WTC11 (cell line): ENCODE results near the gene NUAK2. TPM values are rescaled to one million over a fixed set of nuclear protein-coding genes. Genes with fewer than 3 reads are reported as not detected.

ENCODE experiments used
- CBFB ChIP-seq: sonication (generic); formaldehyde crosslinking; IDR thresholded peaks from 2 replicates; pipeline ENCODE4 v1.8.1; 2022; ENCODE audit warnings: mild to moderate bottlenecking, low read depth, missing genetic modification reagents
- ELF4 ChIP-seq: sonication (generic); formaldehyde crosslinking; IDR thresholded peaks from 2 replicates; pipeline ENCODE4 v1.8.1; 2022; ENCODE audit warnings: low read depth, mild to moderate bottlenecking, moderate library complexity, missing genetic modification reagents
- ETV6 ChIP-seq: sonication (generic); formaldehyde crosslinking; IDR thresholded peaks from 2 replicates; pipeline ENCODE4 v1.8.1; 2022; ENCODE audit warnings: mild to moderate bottlenecking, missing genetic modification reagents
- GRHL2 ChIP-seq: fragments of 250-450 bp; sonication (Bioruptor Pico); IDR thresholded peaks from 2 replicates; pipeline ENCODE4 v1.8.0; 2022; ENCODE audit warnings: mild to moderate bottlenecking, moderate library complexity; ENCODE audit not compliant: insufficient replicate concordance, severe bottlenecking
- GTF2I ChIP-seq: fragments of 250-450 bp; sonication (Bioruptor Pico); conservative IDR thresholded peaks from 2 replicates; pipeline ENCODE4 v1.4.0; 2021; ENCODE audit warnings: mild to moderate bottlenecking
- JAZF1 ChIP-seq: fragments of 250-450 bp; sonication (Bioruptor Pico); IDR thresholded peaks from 2 replicates; pipeline ENCODE4 v1.9.0; 2021; ENCODE audit warnings: moderate library complexity, mild to moderate bottlenecking, inconsistent platforms
- SMAD3 ChIP-seq: sonication (generic); formaldehyde crosslinking; IDR thresholded peaks from 2 replicates; pipeline ENCODE4 v1.8.0; 2022; ENCODE audit warnings: missing genetic modification reagents, mild to moderate bottlenecking, borderline replicate concordance
- TEAD1 ChIP-seq: sonication (generic); formaldehyde crosslinking; IDR thresholded peaks from 2 replicates; pipeline ENCODE4 v1.8.0; 2022; ENCODE audit warnings: mild to moderate bottlenecking, missing genetic modification reagents
- TEAD4 ChIP-seq: sonication (generic); formaldehyde crosslinking; IDR thresholded peaks from 2 replicates; pipeline ENCODE4 v1.8.0; 2022; ENCODE audit warnings: mild to moderate bottlenecking, missing genetic modification reagents
- ZNF232 ChIP-seq: sonication (generic); formaldehyde crosslinking; IDR thresholded peaks from 2 replicates; pipeline ENCODE4 v1.8.0; 2022; ENCODE audit warnings: mild to moderate bottlenecking, missing genetic modification reagents
- ZNF317 ChIP-seq: sonication (generic); formaldehyde crosslinking; IDR thresholded peaks from 2 replicates; pipeline ENCODE4 v1.8.1; 2023; ENCODE audit warnings: low read depth, mild to moderate bottlenecking, moderate library complexity, missing genetic modification reagents, borderline replicate concordance
- ZNF423 ChIP-seq: fragments of 250-450 bp; sonication (Bioruptor Pico); IDR thresholded peaks from 2 replicates; pipeline ENCODE4 v2.1.2; 2022; ENCODE audit warnings: mild to moderate bottlenecking, moderate library complexity
- total RNA-seq: library from RNA; stranded (reverse); gene quantifications from 3 replicates; pipeline ENCODE4 v1.2.3, GENCODE V29; 2021
- TF ChIP-seq, protein P1 (sequence below): sonication (generic); formaldehyde crosslinking; IDR thresholded peaks from 2 replicates; pipeline ENCODE4 v1.8.0; 2022; ENCODE audit warnings: mild to moderate bottlenecking, missing genetic modification reagents
- TF ChIP-seq, protein P2 (sequence below): fragments of 250-450 bp; sonication (Bioruptor Pico); IDR thresholded peaks from 2 replicates; pipeline ENCODE4 v2.1.2; 2022; ENCODE audit warnings: mild to moderate bottlenecking, moderate library complexity
- TF ChIP-seq, protein P3 (sequence below): sonication (generic); formaldehyde crosslinking; IDR thresholded peaks from 2 replicates; pipeline ENCODE4 v1.8.0; 2022; ENCODE audit warnings: mild to moderate bottlenecking, missing genetic modification reagents
- TF ChIP-seq, protein P4 (sequence below): sonication (generic); formaldehyde crosslinking; IDR thresholded peaks from 2 replicates; pipeline ENCODE4 v1.8.0; 2023; ENCODE audit warnings: mild to moderate bottlenecking, missing genetic modification reagents
- TF ChIP-seq, protein P5 (sequence below): sonication (generic); formaldehyde crosslinking; IDR thresholded peaks from 2 replicates; pipeline ENCODE4 v1.8.1; 2023; ENCODE audit warnings: mild to moderate bottlenecking, missing genetic modification reagents, moderate library complexity
- TF ChIP-seq, protein P6 (sequence below): sonication (generic); formaldehyde crosslinking; IDR thresholded peaks from 2 replicates; pipeline ENCODE4 v1.8.0; 2023; ENCODE audit warnings: missing genetic modification reagents, mild to moderate bottlenecking, borderline replicate concordance

NUAK2 gene
- total RNA-seq, 1 experiment from 2014 or later: 8.7 TPM

DNA sequence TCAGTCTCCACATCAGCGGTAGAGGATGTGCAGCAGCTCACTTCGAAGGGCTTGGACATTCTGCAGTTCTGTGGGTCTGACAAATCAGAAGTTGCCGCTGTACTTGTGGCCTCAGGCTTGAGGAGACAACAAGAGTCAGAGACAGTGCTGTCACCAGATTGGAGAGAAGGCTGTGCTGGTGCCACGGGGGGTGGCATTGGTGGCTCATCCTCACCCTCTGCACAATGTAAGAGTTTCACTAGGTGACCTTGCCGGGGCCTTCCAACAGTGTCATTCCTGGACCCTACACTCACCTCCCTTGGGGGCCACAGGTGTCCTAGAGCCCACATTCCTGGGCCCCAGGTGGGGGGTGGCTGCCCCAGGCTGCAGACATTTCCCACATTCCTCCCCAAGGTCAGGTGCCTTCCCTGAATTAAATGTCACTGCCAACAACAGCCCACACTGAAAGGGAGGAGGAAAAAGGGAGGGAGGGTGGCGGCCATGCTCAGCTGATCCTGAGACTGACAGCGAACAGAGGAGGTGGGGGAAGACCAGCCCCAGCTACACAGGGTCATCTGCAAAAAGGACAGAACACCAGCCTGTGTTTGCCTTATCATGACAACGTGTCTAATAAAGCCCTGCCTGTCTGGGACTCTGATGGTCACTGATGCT, 47.4 kb downstream of the NUAK2 start (continued):
- TF ChIP-seq, protein P1, sequence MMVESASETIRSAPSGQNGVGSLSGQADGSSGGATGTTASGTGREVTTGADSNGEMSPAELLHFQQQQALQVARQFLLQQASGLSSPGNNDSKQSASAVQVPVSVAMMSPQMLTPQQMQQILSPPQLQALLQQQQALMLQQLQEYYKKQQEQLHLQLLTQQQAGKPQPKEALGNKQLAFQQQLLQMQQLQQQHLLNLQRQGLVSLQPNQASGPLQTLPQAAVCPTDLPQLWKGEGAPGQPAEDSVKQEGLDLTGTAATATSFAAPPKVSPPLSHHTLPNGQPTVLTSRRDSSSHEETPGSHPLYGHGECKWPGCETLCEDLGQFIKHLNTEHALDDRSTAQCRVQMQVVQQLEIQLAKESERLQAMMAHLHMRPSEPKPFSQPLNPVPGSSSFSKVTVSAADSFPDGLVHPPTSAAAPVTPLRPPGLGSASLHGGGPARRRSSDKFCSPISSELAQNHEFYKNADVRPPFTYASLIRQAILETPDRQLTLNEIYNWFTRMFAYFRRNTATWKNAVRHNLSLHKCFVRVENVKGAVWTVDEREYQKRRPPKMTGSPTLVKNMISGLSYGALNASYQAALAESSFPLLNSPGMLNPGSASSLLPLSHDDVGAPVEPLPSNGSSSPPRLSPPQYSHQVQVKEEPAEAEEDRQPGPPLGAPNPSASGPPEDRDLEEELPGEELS: no peak
- TF ChIP-seq, protein P2, sequence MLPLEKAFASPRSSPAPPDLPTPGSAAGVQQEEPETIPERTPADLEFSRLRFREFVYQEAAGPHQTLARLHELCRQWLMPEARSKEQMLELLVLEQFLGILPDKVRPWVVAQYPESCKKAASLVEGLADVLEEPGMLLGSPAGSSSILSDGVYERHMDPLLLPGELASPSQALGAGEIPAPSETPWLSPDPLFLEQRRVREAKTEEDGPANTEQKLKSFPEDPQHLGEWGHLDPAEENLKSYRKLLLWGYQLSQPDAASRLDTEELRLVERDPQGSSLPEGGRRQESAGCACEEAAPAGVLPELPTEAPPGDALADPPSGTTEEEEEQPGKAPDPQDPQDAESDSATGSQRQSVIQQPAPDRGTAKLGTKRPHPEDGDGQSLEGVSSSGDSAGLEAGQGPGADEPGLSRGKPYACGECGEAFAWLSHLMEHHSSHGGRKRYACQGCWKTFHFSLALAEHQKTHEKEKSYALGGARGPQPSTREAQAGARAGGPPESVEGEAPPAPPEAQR: no peak
- TF ChIP-seq, protein P3, sequence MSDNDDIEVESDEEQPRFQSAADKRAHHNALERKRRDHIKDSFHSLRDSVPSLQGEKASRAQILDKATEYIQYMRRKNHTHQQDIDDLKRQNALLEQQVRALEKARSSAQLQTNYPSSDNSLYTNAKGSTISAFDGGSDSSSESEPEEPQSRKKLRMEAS (CRISPR knock-in tag): no peak
- TF ChIP-seq GTF2I (CRISPR knock-in tag) (no peak), JAZF1 (no peak), ZNF423 (peak; percentile 41; the same call in 1 of the 2 replicates), TEAD4 (CRISPR knock-in tag) (peak; percentile 83; the same call in 1 of the 2 replicates), CBFB (CRISPR knock-in tag) (no peak), ETV6 (CRISPR knock-in tag) (0 out of 2 replicates have a peak, but pooled peaks have one; percentile 33), GRHL2 (CRISPR knock-in tag) (no peak), SMAD3 (CRISPR knock-in tag) (no peak), ELF4 (no peak), ZNF232 (CRISPR knock-in tag) (no peak), ZNF317 (CRISPR knock-in tag) (no peak), TEAD1 (CRISPR knock-in tag) (no peak; the same call in 1 of the 2 replicates)
- TF ChIP-seq, protein P4, sequence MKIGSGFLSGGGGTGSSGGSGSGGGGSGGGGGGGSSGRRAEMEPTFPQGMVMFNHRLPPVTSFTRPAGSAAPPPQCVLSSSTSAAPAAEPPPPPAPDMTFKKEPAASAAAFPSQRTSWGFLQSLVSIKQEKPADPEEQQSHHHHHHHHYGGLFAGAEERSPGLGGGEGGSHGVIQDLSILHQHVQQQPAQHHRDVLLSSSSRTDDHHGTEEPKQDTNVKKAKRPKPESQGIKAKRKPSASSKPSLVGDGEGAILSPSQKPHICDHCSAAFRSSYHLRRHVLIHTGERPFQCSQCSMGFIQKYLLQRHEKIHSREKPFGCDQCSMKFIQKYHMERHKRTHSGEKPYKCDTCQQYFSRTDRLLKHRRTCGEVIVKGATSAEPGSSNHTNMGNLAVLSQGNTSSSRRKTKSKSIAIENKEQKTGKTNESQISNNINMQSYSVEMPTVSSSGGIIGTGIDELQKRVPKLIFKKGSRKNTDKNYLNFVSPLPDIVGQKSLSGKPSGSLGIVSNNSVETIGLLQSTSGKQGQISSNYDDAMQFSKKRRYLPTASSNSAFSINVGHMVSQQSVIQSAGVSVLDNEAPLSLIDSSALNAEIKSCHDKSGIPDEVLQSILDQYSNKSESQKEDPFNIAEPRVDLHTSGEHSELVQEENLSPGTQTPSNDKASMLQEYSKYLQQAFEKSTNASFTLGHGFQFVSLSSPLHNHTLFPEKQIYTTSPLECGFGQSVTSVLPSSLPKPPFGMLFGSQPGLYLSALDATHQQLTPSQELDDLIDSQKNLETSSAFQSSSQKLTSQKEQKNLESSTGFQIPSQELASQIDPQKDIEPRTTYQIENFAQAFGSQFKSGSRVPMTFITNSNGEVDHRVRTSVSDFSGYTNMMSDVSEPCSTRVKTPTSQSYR (CRISPR knock-in tag): no peak
- TF ChIP-seq, protein P5, sequence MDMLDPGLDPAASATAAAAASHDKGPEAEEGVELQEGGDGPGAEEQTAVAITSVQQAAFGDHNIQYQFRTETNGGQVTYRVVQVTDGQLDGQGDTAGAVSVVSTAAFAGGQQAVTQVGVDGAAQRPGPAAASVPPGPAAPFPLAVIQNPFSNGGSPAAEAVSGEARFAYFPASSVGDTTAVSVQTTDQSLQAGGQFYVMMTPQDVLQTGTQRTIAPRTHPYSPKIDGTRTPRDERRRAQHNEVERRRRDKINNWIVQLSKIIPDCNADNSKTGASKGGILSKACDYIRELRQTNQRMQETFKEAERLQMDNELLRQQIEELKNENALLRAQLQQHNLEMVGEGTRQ: 0 out of 2 replicates have a peak, but pooled peaks have one; percentile 26
- TF ChIP-seq, protein P6, sequence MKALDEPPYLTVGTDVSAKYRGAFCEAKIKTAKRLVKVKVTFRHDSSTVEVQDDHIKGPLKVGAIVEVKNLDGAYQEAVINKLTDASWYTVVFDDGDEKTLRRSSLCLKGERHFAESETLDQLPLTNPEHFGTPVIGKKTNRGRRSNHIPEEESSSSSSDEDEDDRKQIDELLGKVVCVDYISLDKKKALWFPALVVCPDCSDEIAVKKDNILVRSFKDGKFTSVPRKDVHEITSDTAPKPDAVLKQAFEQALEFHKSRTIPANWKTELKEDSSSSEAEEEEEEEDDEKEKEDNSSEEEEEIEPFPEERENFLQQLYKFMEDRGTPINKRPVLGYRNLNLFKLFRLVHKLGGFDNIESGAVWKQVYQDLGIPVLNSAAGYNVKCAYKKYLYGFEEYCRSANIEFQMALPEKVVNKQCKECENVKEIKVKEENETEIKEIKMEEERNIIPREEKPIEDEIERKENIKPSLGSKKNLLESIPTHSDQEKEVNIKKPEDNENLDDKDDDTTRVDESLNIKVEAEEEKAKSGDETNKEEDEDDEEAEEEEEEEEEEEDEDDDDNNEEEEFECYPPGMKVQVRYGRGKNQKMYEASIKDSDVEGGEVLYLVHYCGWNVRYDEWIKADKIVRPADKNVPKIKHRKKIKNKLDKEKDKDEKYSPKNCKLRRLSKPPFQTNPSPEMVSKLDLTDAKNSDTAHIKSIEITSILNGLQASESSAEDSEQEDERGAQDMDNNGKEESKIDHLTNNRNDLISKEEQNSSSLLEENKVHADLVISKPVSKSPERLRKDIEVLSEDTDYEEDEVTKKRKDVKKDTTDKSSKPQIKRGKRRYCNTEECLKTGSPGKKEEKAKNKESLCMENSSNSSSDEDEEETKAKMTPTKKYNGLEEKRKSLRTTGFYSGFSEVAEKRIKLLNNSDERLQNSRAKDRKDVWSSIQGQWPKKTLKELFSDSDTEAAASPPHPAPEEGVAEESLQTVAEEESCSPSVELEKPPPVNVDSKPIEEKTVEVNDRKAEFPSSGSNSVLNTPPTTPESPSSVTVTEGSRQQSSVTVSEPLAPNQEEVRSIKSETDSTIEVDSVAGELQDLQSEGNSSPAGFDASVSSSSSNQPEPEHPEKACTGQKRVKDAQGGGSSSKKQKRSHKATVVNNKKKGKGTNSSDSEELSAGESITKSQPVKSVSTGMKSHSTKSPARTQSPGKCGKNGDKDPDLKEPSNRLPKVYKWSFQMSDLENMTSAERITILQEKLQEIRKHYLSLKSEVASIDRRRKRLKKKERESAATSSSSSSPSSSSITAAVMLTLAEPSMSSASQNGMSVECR (CRISPR knock-in tag): no peak
